GM23248 (cell line): Measurements from ENCODE around the gene ZNF189. TPM values are rescaled to one million over a fixed set of nuclear protein-coding genes. Genes with fewer than 3 reads are reported as not detected.

ENCODE experiments used
- DNase-seq: peaks from one replicate; pipeline ENCODE4 v3.0.0-alpha.2; 2015
- H2AFZ ChIP-seq: fragments of 200-600 bp; sonication (generic); 2 replicates; pipeline ENCODE4 v1.6.1; 2016; ENCODE audit warnings: antibody characterized with exemption
- H3F3A ChIP-seq: fragments of 200-600 bp; sonication (generic); 2 replicates; pipeline ENCODE4 v1.6.1; 2016; ENCODE audit warnings: mild to moderate bottlenecking, antibody characterized with exemption, mixed run types; ENCODE audit not compliant: insufficient read depth
- H3K27ac ChIP-seq: fragments of 200-600 bp; sonication (generic); 2 replicates; pipeline ENCODE4 v1.5.1; 2016; ENCODE audit warnings: mild to moderate bottlenecking
- H3K27me3 ChIP-seq: fragments of 200-600 bp; sonication (generic); replicated peaks from 2 replicates; pipeline ENCODE4 v1.6.1; 2016; ENCODE audit warnings: mild to moderate bottlenecking; ENCODE audit not compliant: insufficient read depth
- H3K36me3 ChIP-seq: fragments of 200-600 bp; sonication (generic); 2 replicates; pipeline ENCODE4 v1.6.1; 2016; ENCODE audit warnings: low read depth, mild to moderate bottlenecking
- H3K4me1 ChIP-seq: fragments of 200-600 bp; sonication (generic); 2 replicates; pipeline ENCODE4 v1.6.1; 2016; ENCODE audit warnings: mild to moderate bottlenecking; ENCODE audit not compliant: insufficient read depth
- H3K4me2 ChIP-seq: fragments of 200-600 bp; sonication (generic); one replicate; pipeline ENCODE4 v1.6.1; 2016; ENCODE audit warnings: mild to moderate bottlenecking; ENCODE audit not compliant: unreplicated experiment
- H3K4me3 ChIP-seq: fragments of 200-600 bp; sonication (generic); 2 replicates; pipeline ENCODE4 v1.5.1; 2016; ENCODE audit warnings: mild to moderate bottlenecking
- H3K79me2 ChIP-seq: fragments of 200-600 bp; sonication (generic); 2 replicates; pipeline ENCODE4 v1.6.1; 2016; ENCODE audit warnings: mild to moderate bottlenecking; ENCODE audit not compliant: insufficient read depth
- H3K9ac ChIP-seq: fragments of 200-600 bp; sonication (generic); 2 replicates; pipeline ENCODE4 v1.6.1; 2016; ENCODE audit warnings: mild to moderate bottlenecking
- H3K9me2 ChIP-seq: fragments of 200-600 bp; sonication (generic); 2 replicates; pipeline ENCODE4 v1.6.1; 2016; ENCODE audit warnings: mixed run types, mild to moderate bottlenecking, moderate library complexity; ENCODE audit not compliant: insufficient read depth
- H3K9me3 ChIP-seq: fragments of 200-600 bp; sonication (generic); one replicate; pipeline ENCODE4 v1.6.1; 2017; ENCODE audit warnings: low read depth
- H4K20me1 ChIP-seq: fragments of 200-600 bp; sonication (generic); 2 replicates; pipeline ENCODE4 v1.6.0; 2016; ENCODE audit not compliant: insufficient read depth
- EZH2 ChIP-seq: fragments of 200-600 bp; sonication (generic); IDR thresholded peaks from 2 replicates; pipeline ENCODE4 v1.6.1; 2018; ENCODE audit warnings: antibody characterized with exemption, mild to moderate bottlenecking; ENCODE audit not compliant: insufficient read depth, poor library complexity, severe bottlenecking
- EZH2phosphoT487 ChIP-seq: fragments of 200-600 bp; sonication (generic); IDR thresholded peaks from 2 replicates; pipeline ENCODE4 v1.6.1; 2018; ENCODE audit warnings: antibody characterized with exemption, moderate library complexity, mild to moderate bottlenecking, low read depth; ENCODE audit not compliant: insufficient read depth
- WGBS, 2 experiments: methylation state at CpG; one replicate each; pipeline ENCODE4 v1.1.6; 2015 to 2017; ENCODE audit warnings: low lambda C conversion rate in 2 of 2, low coverage in 1 of 2; ENCODE audit errors: missing lambda C conversion rate in 2 of 2; 5-methylcytosine and 5-hydroxymethylcytosine counted together
- in situ Hi-C: fragments of 300-500 bp; cut with MboI; formaldehyde crosslinking; loops from 2 replicates; pipeline ENCODE4 v1.15.0; 2020
- polyA plus RNA-seq: library from polyadenylated mRNA; unstranded; fragments of >200 nt; fragmentation: Nextera tagmentation; extraction: Ambion mirVana; gene quantifications from 2 replicates; pipeline ENCODE4 v1.2.1, GENCODE V29; 2016
- total RNA-seq: library from RNA; depleted of rRNA; stranded (reverse); fragments of >200 nt; shearing (Covaris generic); gene quantifications from 2 replicates; pipeline ENCODE4 v1.2.3, GENCODE V29; 2014

ZNF189 gene
- total and polyA plus RNA-seq, 2 experiments from 2014 or later: 7.0 to 10.2 TPM

DNA sequence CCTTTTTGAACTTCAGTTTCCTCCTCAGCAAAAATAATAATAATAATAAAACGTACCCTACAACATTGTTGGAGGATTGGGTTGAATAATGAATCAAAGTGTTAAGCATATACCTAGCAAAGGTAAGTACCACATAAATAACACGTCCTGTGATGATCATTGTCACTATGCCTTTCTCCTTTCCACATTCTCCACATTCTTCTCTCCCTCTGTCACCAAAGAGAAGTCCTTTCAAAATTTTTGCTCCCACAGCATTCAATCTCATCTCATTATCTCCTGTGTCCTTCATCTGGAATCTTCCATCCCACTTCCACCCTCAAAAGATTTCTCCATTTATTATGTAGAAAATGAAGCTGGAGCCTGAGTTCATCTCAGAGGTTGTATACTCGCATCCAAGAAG is 44.1 kb downstream of the ZNF189 start:
- no peaks in the 10 kb centered on the region for H3K9me3 ChIP-seq
- in situ Hi-C loops: no loop called here
- H3K27ac ChIP-seq: no peak overlapping the region
- H3K79me2 ChIP-seq: no peaks in the 10 kb centered on the region
- H3K4me1 ChIP-seq: no peaks in the 10 kb centered on the region
- H3K9ac ChIP-seq: no peak overlapping the region
- no peaks in the 10 kb centered on the region for H3F3A ChIP-seq
- H3K4me3 ChIP-seq: no peak overlapping the region
- H3K4me2 ChIP-seq: no peak overlapping the region
- 0 out of 2 replicates have a peak, but pooled peaks cover 4% of the 10 kb centered on the region for H3K27me3 ChIP-seq
- no peak for DNase-seq
- TF ChIP-seq EZH2: no peak
- no peak for TF ChIP-seq EZH2phosphoT487
- WGBS, 2 experiments: 35 to 40% methylated on average over 3 of the region's 3 CpGs
- H4K20me1 ChIP-seq: no peaks in the 10 kb centered on the region
- H3K9me2 ChIP-seq: no peaks in the 10 kb centered on the region
- H2AFZ ChIP-seq: no peak overlapping the region
- no peaks in the 10 kb centered on the region for H3K36me3 ChIP-seq

DNA sequence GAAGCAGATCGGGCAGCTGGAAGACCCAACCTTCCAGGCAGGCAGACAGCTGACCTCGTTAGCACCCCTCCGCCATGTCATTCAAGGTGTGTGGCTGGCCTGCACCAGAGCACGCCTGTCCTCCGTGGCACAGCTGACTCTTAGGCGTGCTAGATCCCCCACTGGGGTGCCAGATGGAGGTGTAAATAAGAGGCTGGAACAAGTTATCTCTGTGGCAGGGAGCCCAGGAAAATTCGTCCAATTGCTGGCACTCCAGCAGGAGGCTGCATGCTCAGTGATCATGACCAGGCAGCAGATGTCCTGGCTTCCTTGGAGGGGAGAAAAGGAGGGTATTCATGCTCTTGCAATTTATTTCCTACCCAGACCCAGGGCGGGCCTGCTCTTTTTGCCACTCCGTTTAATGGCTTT is 44.7 kb downstream of the ZNF189 start:
- H3K9me3 ChIP-seq: no peaks in the 10 kb centered on the region
- in situ Hi-C loops: no loop called here
- no peak overlapping the region for H3K4me3 ChIP-seq
- no peak overlapping the region for H2AFZ ChIP-seq
- no peak for DNase-seq
- no peaks in the 10 kb centered on the region for H3K36me3 ChIP-seq
- H3K27ac ChIP-seq: no peak overlapping the region
- WGBS, 2 experiments: 25 to 27% methylated on average over 9 of the region's 9 CpGs
- no peaks in the 10 kb centered on the region for H3K79me2 ChIP-seq
- no peak overlapping the region for H3K4me2 ChIP-seq
- no peaks in the 10 kb centered on the region for H3K9me2 ChIP-seq
- no peaks in the 10 kb centered on the region for H3K4me1 ChIP-seq
- H3F3A ChIP-seq: no peaks in the 10 kb centered on the region
- 0 out of 2 replicates have a peak, but pooled peaks cover 4% of the 10 kb centered on the region for H3K27me3 ChIP-seq
- TF ChIP-seq EZH2phosphoT487 (no peak), EZH2 (no peak)
- no peak overlapping the region for H3K9ac ChIP-seq
- no peaks in the 10 kb centered on the region for H4K20me1 ChIP-seq

DNA sequence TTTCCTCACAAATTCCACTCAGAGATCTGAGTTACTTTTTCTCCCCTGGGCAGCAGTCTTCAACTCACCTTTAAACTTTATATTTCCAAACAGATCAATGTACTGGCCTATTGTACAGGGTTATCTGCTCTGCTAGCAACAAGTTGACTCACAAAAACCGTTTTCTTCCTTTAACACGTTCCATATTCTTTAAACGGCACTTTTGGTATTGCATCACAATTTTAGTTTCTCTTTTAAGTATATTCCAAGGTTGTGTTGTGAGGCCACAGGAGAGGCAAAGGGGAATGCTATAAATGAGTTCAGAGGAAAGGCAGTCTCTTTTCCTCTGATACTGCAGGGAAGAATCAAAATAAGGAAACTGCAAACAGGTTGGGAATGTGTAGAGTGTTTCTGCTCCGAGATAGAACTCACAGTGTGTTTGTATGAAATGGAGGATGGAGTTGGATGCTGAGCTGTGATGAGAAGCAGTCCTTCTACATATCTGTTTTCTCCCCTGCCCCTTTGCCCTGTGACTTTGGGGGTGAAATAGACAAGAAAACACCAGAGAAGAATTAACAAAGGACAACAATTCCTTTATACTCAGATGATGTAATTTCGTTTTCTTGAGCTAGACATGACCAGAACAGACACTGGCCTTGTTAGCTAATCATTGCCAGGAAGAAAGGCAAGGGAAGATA is 46.8 kb downstream of the ZNF189 start:
- Histone ChIP-seq H3K4me2 (peak overlapping the region; percentile 74), H2AFZ (peak overlapping the region; percentile 71), H3F3A (no peaks in the 10 kb centered on the region), H3K79me2 (no peaks in the 10 kb centered on the region), H3K9me2 (no peaks in the 10 kb centered on the region), H3K36me3 (no peaks in the 10 kb centered on the region), H4K20me1 (no peaks in the 10 kb centered on the region), H3K27ac (peak overlapping the region; percentile 25), H3K4me1 (no peaks in the 10 kb centered on the region), H3K4me3 (peak overlapping the region; percentile 58), H3K27me3 (0 out of 2 replicates have a peak, but pooled peaks cover 9% of the 10 kb centered on the region), H3K9ac (peak overlapping the region; percentile 23), H3K9me3 (no peaks in the 10 kb centered on the region)
- WGBS, 2 experiments: 23 to 35% methylated on average over 5 of the region's 5 CpGs
- peak; percentile 57 for DNase-seq
- in situ Hi-C loops: no loop called here
- TF ChIP-seq EZH2 (no peak), EZH2phosphoT487 (no peak)

DNA sequence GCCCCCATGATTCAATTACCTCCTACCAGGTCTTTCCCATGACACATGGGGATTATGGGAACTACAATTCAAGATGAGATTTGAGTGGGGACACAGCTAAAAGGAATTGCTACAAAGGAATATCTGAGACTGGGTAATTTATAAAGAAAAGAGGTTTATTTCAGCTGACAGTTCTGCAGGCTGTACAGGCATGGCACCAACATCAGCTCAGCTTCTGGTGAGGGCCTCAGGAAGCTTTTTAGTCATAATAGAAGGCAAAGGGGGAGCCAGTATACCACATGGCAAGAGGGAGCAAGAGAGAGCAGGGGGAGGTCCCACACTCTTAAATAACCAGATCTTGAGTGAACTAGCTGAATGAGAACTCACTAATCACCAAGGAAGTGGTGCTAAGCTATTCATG is 48.1 kb downstream of the ZNF189 start:
- H4K20me1 ChIP-seq: no peaks in the 10 kb centered on the region
- H3K27me3 ChIP-seq: 0 out of 2 replicates have a peak, but pooled peaks cover 7% of the 10 kb centered on the region
- H3F3A ChIP-seq: no peaks in the 10 kb centered on the region
- no peak overlapping the region for H3K27ac ChIP-seq
- no peak overlapping the region for H2AFZ ChIP-seq
- no peaks in the 10 kb centered on the region for H3K36me3 ChIP-seq
- H3K4me2 ChIP-seq: no peak overlapping the region
- in situ Hi-C loops: no loop called here
- DNase-seq: no peak
- H3K79me2 ChIP-seq: no peaks in the 10 kb centered on the region
- no peak overlapping the region for H3K9ac ChIP-seq
- H3K4me1 ChIP-seq: no peaks in the 10 kb centered on the region
- H3K4me3 ChIP-seq: no peak overlapping the region
- no peaks in the 10 kb centered on the region for H3K9me2 ChIP-seq
- no peaks in the 10 kb centered on the region for H3K9me3 ChIP-seq
- TF ChIP-seq EZH2 (no peak), EZH2phosphoT487 (no peak)

DNA sequence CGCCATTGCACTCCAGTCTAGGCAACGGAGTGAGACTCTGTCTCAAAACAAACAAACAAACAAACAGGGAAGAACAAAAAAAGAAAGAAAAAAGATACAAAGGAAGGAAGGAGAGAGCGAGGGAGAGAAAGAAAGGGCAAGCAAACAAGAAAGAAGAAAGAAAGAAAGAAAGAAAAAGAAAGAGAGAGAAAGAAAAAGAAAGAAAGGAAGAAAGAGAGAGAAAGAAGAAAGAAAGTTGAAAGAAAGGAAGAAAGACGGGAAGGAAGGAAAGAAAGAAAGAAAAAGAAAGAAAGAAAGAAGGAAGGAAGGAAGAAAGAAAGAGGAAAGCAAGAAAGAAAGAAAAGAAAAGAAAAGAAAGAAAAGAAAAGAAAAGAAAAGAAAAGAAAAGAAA is 50.0 kb downstream of the ZNF189 start:
- H3K27ac ChIP-seq: no peak overlapping the region

More for the DNA sequence above, 50.0 kb downstream of the ZNF189 start:
- H3F3A ChIP-seq: no peaks in the 10 kb centered on the region
- 36 to 50% methylated on average over 4 of the region's 4 CpGs for WGBS, 2 experiments
- H3K4me1 ChIP-seq: peaks cover 3% of the 10 kb centered on the region; the same call in 1 of the 2 replicates
- no peaks in the 10 kb centered on the region for H3K9me3 ChIP-seq
- H2AFZ ChIP-seq: peak overlapping the region; percentile 80
- H3K9ac ChIP-seq: no peak overlapping the region
- peak overlapping the region; percentile 78 for H3K4me3 ChIP-seq
- no peak for TF ChIP-seq EZH2phosphoT487
- TF ChIP-seq EZH2: no peak
- H4K20me1 ChIP-seq: no peaks in the 10 kb centered on the region
- 0 out of 2 replicates have a peak, but pooled peaks cover 7% of the 10 kb centered on the region for H3K27me3 ChIP-seq
- in situ Hi-C loops: no loop called here
- H3K36me3 ChIP-seq: no peaks in the 10 kb centered on the region
- no peaks in the 10 kb centered on the region for H3K9me2 ChIP-seq
- peak overlapping the region; percentile 81 for H3K4me2 ChIP-seq
- DNase-seq: no peak
- no peaks in the 10 kb centered on the region for H3K79me2 ChIP-seq
